ENCODE data around the gene DGKH.

GRCh38 chr13:42048342-42048683 is at the start of gene DGKH:
- TF ChIP-seq CTCF (IDR thresholded peaks at IDR 0.05) (no peak), POLR2A (IDR thresholded peaks at IDR 0.05) (no peak)
